BLaER1 treated with 17β-estradiol and CSF1 and Interleukin-3, amounts not matched to agents 10 nM and 100 nM (cell line): Measurements from ENCODE around the gene SH3PXD2A.

Experiments used
- H3K27ac ChIP-seq, 11 experiments: shearing (Covaris generic); formaldehyde crosslinking; 2 replicates each; pipeline ENCODE4 v1.8.1; 2022
- H3K27me3 ChIP-seq, 11 experiments: shearing (Covaris generic); formaldehyde crosslinking; 2 replicates each; pipeline ENCODE4 v1.8.1; 2022
- H3K36me3 ChIP-seq, 11 experiments: shearing (Covaris generic); formaldehyde crosslinking; 2 replicates each; pipeline ENCODE4 v1.8.1; 2022
- H3K4me1 ChIP-seq, 10 experiments: shearing (Covaris generic); formaldehyde crosslinking; 2 replicates each; pipeline ENCODE4 v1.8.1; 2022
- H3K4me2 ChIP-seq, 11 experiments: shearing (Covaris generic); formaldehyde crosslinking; 2 replicates each; pipeline ENCODE4 v1.8.1; 2022
- H3K4me3 ChIP-seq, 10 experiments: shearing (Covaris generic); formaldehyde crosslinking; 2 replicates each; pipeline ENCODE4 v1.8.1; 2022
- H3K9ac ChIP-seq, 11 experiments: shearing (Covaris generic); formaldehyde crosslinking; 2 replicates each; pipeline ENCODE4 v1.8.1; 2022
- H3K9me3 ChIP-seq, 11 experiments: shearing (Covaris generic); formaldehyde crosslinking; replicated peaks in 1 of 11; 2 replicates each; pipeline ENCODE4 v1.8.1; 2022
- H4K20me1 ChIP-seq, 11 experiments: shearing (Covaris generic); formaldehyde crosslinking; 2 replicates each; pipeline ENCODE4 v1.8.1; 2022
- Cebpa-rat ChIP-seq, 11 experiments: shearing (Covaris generic); IDR thresholded peaks; 2 replicates each; pipeline ENCODE4 v1.8.1; 2022

SH3PXD2A gene

GRCh38 chr10:103725242-103725641 is 130.1 kb downstream of the SH3PXD2A start:
- no peak overlapping the region for H3K4me2 ChIP-seq
- no peak for TF ChIP-seq Cebpa-rat (IDR thresholded peaks at IDR 0.05)
- no peaks in the 10 kb centered on the region for H3K27me3 ChIP-seq
- H3K9ac ChIP-seq: no peak overlapping the region
- no peak overlapping the region for H3K4me3 ChIP-seq
- H3K9me3 ChIP-seq: no peaks in the 10 kb centered on the region
- no peak overlapping the region for H3K27ac ChIP-seq
- peaks cover 0 to 52% (median 28%) of the 10 kb centered on the region in 11 experiments; a peak in 13 of 22 replicates for H4K20me1 ChIP-seq
- peaks cover 68 to 100% (median 88%) of the 10 kb centered on the region in 11 experiments for H3K36me3 ChIP-seq
- H3K4me1 ChIP-seq: peaks cover 0 to 1% (median 0%) of the 10 kb centered on the region in 10 experiments; a peak in 2 of 20 replicates

- no peak for TF ChIP-seq Cebpa-rat (IDR thresholded peaks at IDR 0.05)
- no peak overlapping the region for H3K27ac ChIP-seq
- H3K4me3 ChIP-seq: no peak overlapping the region
- no peaks in the 10 kb centered on the region for H3K9me3 ChIP-seq
- no peaks in the 10 kb centered on the region for H3K27me3 ChIP-seq
- no peak overlapping the region for H3K4me2 ChIP-seq
- H4K20me1 ChIP-seq: peaks cover 0 to 50% (median 28%) of the 10 kb centered on the region in 11 experiments; a peak in 13 of 22 replicates
- H3K4me1 ChIP-seq: no peaks in the 10 kb centered on the region
- H3K9ac ChIP-seq: no peak overlapping the region
- H3K36me3 ChIP-seq: peaks cover 73 to 100% (median 92%) of the 10 kb centered on the region in 11 experiments
Observed at GRCh38 chr10:103724771-103725170, 130.6 kb downstream of the SH3PXD2A start.

DNA sequence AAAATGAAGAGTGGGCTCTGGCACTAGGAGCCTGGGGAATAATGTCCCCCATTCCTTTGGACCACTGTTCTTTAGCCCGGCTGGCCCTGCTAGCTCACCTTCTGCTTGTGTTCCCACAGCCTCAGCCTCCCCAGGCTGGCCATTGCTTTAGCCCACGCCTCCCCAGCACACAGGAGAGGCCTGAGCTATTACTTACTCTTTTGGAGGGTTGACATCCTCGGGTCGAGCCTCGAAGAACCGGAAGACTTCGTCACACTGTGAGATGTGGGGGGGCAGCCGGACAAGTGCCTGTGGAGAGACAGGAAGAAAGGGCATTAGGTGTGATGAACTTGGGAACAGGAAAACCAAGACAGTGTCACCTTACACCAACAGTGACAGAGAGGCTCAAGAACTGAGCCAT is 131.3 kb downstream of the SH3PXD2A start:
- peaks cover 79 to 100% (median 92%) of the 10 kb centered on the region in 11 experiments for H3K36me3 ChIP-seq
- no peak for TF ChIP-seq Cebpa-rat (IDR thresholded peaks at IDR 0.05)
- no peak overlapping the region for H3K4me3 ChIP-seq
- H3K4me2 ChIP-seq: no peak overlapping the region
- peaks cover 0 to 49% (median 28%) of the 10 kb centered on the region in 11 experiments; a peak in 14 of 22 replicates for H4K20me1 ChIP-seq
- H3K27ac ChIP-seq: no peak overlapping the region
- H3K9ac ChIP-seq: no peak overlapping the region
- no peaks in the 10 kb centered on the region for H3K9me3 ChIP-seq
- H3K4me1 ChIP-seq: no peaks in the 10 kb centered on the region
- no peaks in the 10 kb centered on the region for H3K27me3 ChIP-seq

DNA sequence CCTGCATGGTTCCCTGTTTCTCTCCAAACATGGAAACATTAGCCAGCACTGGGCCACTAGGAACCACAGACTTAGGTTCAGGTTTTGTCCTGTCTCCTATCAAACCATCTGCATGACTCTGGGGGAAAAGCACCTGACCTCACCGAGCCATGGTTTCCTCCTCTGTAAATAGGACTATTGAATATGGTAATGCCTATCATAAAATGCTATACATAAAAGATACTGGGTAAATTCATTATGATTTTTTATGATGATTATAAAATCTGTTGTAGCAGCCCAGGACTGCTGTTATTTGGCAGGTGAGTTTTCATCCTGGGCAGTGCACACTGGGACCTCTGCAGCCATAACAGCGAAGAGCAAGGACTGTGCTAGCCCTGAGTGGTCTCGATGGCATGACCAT is 131.8 kb downstream of the SH3PXD2A start:
- Histone ChIP-seq H4K20me1 (peaks cover 0 to 52% (median 28%) of the 10 kb centered on the region in 11 experiments; a peak in 14 of 22 replicates), H3K4me3 (no peak overlapping the region), H3K36me3 (peaks cover 83 to 100% (median 93%) of the 10 kb centered on the region in 11 experiments), H3K4me1 (no peaks in the 10 kb centered on the region), H3K9me3 (no peaks in the 10 kb centered on the region), H3K27me3 (no peaks in the 10 kb centered on the region), H3K27ac (no peak overlapping the region), H3K9ac (no peak overlapping the region; a peak in 1 of 22 replicates), H3K4me2 (no peak overlapping the region)
- TF ChIP-seq Cebpa-rat (IDR thresholded peaks at IDR 0.05): no peak

- no peak overlapping the region; a peak in 1 of 22 replicates for H3K9ac ChIP-seq
- H3K36me3 ChIP-seq: peaks cover 78 to 100% (median 93%) of the 10 kb centered on the region in 11 experiments
- no peak overlapping the region; a peak in 1 of 22 replicates for H3K27ac ChIP-seq
- no peak overlapping the region for H3K4me3 ChIP-seq
- H4K20me1 ChIP-seq: peaks cover 0 to 50% (median 26%) of the 10 kb centered on the region in 11 experiments; a peak in 14 of 22 replicates
- no peak for TF ChIP-seq Cebpa-rat (IDR thresholded peaks at IDR 0.05)
- H3K9me3 ChIP-seq: no peaks in the 10 kb centered on the region
- no peak overlapping the region for H3K4me2 ChIP-seq
- H3K27me3 ChIP-seq: no peaks in the 10 kb centered on the region
- H3K4me1 ChIP-seq: no peaks in the 10 kb centered on the region
Observed at GRCh38 chr10:103722632-103723031, 132.7 kb downstream of the SH3PXD2A start.

GRCh38 chr10:103720964-103721335 is 134.4 kb downstream of the SH3PXD2A start:
- H3K27ac ChIP-seq: peak overlapping the region in 1 of 11 experiments; percentile 15; a peak in 2 of 22 replicates
- no peak overlapping the region for H3K4me2 ChIP-seq
- no peak overlapping the region for H3K4me3 ChIP-seq
- no peak overlapping the region for H3K9ac ChIP-seq
- no peak for TF ChIP-seq Cebpa-rat (IDR thresholded peaks at IDR 0.05)
- peaks cover 0 to under 1% (median 0%) of the 10 kb centered on the region in 10 experiments; a peak in 1 of 20 replicates for H3K4me1 ChIP-seq
- no peaks in the 10 kb centered on the region for H3K9me3 ChIP-seq
- H3K27me3 ChIP-seq: no peaks in the 10 kb centered on the region
- peaks cover 82 to 100% (median 94%) of the 10 kb centered on the region in 11 experiments for H3K36me3 ChIP-seq
- H4K20me1 ChIP-seq: peaks cover 2 to 45% (median 28%) of the 10 kb centered on the region in 11 experiments; a peak in 14 of 22 replicates

DNA sequence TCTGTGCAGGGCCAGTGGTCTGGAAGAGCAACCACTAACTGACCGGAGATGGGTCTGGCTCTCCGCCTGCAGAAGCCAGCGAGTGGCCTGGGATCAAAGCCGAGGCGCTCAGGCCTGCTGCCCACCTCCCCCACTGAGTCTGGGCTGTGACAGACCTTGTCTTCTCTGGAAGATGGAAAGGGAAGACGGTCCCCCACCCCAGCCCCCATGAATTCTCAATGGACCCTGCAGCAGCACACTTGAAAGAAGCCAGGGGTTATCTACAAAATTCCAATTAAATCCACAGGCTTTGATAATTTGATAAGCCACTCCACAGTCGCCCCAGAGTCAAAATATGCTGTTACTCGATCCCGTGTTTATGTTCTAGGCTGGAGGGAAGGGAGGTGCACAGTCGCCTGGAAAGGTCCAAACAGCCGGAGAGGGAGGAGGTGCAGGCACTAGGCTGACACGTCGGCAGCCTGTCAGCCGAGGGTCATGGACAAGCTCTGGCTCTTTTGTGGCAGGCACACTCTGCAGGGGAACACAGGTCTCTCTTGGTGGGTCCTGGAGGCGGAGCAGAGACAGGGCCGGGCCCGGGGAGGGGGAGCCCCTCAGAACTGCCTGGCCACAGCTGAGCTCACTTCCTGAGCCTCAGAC is 134.9 kb downstream of the SH3PXD2A start:
- Histone ChIP-seq H3K36me3 (peaks cover 82 to 100% (median 91%) of the 10 kb centered on the region in 11 experiments), H3K9me3 (no peaks in the 10 kb centered on the region), H3K4me1 (peaks cover 0 to 5% (median 0%) of the 10 kb centered on the region in 10 experiments; a peak in 2 of 20 replicates), H3K27me3 (no peaks in the 10 kb centered on the region), H3K4me2 (no peak overlapping the region), H3K9ac (no peak overlapping the region), H4K20me1 (peaks cover 2 to 48% (median 28%) of the 10 kb centered on the region in 11 experiments; a peak in 15 of 22 replicates), H3K27ac (peak overlapping the region in 2 of 11 experiments; percentile 2 to 15; a peak in 3 of 22 replicates), H3K4me3 (no peak overlapping the region)
- no peak for TF ChIP-seq Cebpa-rat (IDR thresholded peaks at IDR 0.05)

DNA sequence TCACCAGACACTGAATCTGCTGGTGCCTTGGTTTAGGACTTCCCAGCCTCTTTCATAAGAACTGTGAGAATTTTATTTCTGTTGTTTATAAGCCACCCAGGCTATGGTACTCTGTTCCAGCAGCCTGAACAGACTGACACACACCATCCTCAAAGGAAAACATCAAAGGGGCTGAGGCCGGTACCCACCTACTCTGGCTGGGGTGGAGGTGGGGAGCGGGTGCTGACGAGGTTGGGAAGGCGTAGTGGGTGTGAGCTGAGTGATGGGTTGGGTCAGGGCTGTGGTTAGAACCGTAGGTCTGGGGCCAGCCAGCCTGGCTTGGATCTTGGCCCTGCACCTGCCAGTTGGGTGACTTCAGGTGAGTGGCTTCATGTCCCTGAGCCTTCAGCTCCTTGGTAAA is 136.3 kb downstream of the SH3PXD2A start:
- Histone ChIP-seq H3K9ac (no peak overlapping the region), H3K4me2 (no peak overlapping the region), H3K4me1 (peaks cover 0 to 17% (median 6%) of the 10 kb centered on the region in 10 experiments; a peak in 9 of 20 replicates), H3K27me3 (no peaks in the 10 kb centered on the region), H3K4me3 (no peak overlapping the region), H3K36me3 (peaks cover 69 to 99% (median 80%) of the 10 kb centered on the region in 11 experiments), H3K9me3 (no peaks in the 10 kb centered on the region), H3K27ac (no peak overlapping the region), H4K20me1 (peaks cover 10 to 55% (median 36%) of the 10 kb centered on the region in 11 experiments; a peak in 18 of 22 replicates)
- no peak for TF ChIP-seq Cebpa-rat (IDR thresholded peaks at IDR 0.05)

DNA sequence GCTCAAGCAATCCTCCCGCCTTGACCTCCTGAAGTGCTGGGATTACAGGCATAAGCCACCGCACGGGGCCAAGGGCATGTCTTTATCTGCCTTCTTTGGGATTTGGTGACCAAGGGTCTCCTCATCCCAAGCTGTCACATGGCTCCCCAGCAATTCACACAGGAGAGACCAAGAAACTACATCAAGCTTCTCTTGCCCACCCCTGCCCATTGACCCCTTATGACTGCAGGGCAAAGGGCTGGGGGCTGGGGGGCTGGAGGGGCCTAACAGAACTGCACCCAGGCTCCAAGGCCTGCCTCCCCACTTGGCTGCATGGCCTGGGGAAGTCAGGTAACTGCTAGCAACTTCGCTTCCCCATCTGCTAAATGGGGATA is 137.1 kb downstream of the SH3PXD2A start:
- no peaks in the 10 kb centered on the region for H3K27me3 ChIP-seq
- peaks cover 61 to 97% (median 72%) of the 10 kb centered on the region in 11 experiments for H3K36me3 ChIP-seq
- TF ChIP-seq Cebpa-rat (IDR thresholded peaks at IDR 0.05): no peak
- no peak overlapping the region for H3K27ac ChIP-seq
- no peak overlapping the region for H3K4me2 ChIP-seq
- H3K9ac ChIP-seq: no peak overlapping the region
- no peaks in the 10 kb centered on the region for H3K9me3 ChIP-seq
- H4K20me1 ChIP-seq: peaks cover 10 to 63% (median 41%) of the 10 kb centered on the region in 11 experiments; a peak in 18 of 22 replicates
- H3K4me1 ChIP-seq: peaks cover 0 to 25% (median 15%) of the 10 kb centered on the region in 10 experiments; a peak in 10 of 20 replicates
- H3K4me3 ChIP-seq: no peak overlapping the region
